ENCODE measurements around the gene PPP1R2B. TPM values are rescaled to one million over a fixed set of nuclear protein-coding genes. Genes with fewer than 3 reads are reported as not detected.

Gene PPP1R2B
- total RNA-seq: not detected

DNA sequence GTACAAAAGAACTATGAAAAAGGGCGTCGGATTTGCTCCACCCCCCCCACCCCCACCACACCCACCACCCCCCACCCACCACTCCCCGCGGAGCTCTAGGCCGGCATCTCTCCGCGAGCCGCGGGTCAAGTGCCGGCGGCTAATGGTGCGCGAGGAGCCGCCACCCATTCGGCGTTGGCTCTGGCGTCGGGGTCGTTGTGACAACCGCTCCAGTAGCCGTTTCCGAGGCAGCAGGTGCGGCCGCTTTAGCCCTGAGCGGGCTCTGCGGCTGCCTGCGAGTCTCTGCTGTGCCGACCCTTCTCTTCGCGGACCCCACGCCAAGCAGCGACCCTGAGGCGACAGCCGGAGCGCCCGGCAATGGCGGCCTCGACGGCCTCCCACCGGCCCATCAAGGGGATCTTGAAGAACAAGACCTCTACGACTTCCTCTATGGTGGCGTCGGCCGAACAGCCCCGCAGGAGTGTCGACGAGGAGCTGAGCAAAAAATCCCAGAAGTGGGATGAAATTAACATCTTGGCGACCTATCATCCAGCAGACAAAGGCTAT is at the start of gene PPP1R2B:
Gene PPP1R2B (plus strand): TSS at position 90 of the 546 bp plus-strand sequence. CDS start 268 bp downstream, at position 358.
- H3K4me1 ChIP-seq: no peaks in the 10 kb centered on the region
- no peak within 1 kb of the TSS for H3K27ac ChIP-seq
- TF ChIP-seq POLR2A (IDR thresholded peaks at IDR 0.05): no peak
- no peak for TF ChIP-seq CTCF (IDR thresholded peaks at IDR 0.05)

DNA sequence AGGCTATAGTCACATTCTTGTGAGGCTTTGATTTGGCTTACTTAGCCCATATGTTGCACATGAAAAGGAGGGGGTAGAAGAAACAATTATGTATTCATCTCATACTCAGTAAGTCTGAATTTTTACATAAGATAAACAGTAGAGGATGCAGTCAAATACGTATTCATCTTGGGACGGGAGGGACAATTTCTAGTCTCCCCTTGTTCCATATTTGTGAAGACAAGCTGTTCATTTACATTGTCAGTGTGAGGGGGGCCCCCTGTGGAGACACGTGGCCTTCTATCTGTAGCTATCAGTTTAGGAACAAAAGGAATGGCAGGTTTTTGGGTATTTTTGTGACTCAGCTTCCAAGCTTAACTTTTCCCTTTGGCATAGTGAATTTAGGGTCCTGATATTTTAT is 49.2 kb upstream of the PPP1R2B start:
- no peaks in the 10 kb centered on the region for H3K27me3 ChIP-seq
- H3K4me1 ChIP-seq: no peaks in the 10 kb centered on the region
- H3K4me3 ChIP-seq: no peak overlapping the region
- H3K36me3 ChIP-seq: no peaks in the 10 kb centered on the region
- H3K9me3 ChIP-seq: no peaks in the 10 kb centered on the region
- no peak for DNase-seq
- H3K27ac ChIP-seq: no peak overlapping the region
- TF ChIP-seq CTCF (IDR thresholded peaks at IDR 0.05) (no peak), POLR2A (IDR thresholded peaks at IDR 0.05) (no peak)

More for the DNA sequence above, at the start of gene PPP1R2B:
- Histone ChIP-seq H3K27me3 (no peaks in the 10 kb centered on the region), H3K36me3 (no peaks in the 10 kb centered on the region), H3K9me3 (peaks cover 0 to 5% (median 0%) of the 10 kb centered on the region in 4 donors), H3K4me3 (no peak within 1 kb of the TSS)
- DNase-seq: no peak

DNA sequence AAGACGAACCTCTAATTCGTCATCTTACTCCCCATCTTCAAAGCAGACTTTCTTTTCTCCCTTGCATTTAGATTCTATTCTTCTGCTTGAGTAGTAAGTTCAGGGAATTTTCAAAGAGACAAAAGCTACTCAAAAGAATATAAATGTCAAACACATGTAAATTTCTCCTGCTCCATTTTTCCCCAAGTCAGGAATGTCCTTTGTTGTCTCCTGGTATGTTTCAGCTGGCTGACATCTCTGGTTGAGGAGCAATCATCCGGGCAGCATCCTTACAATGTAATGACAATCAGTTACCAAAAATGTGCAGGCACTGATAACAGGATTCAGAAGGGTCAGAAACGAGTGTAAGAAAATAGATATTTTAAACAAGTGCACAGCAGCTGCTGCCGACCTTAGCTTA is 47.6 kb upstream of the PPP1R2B start:
- no peak overlapping the region for H3K27ac ChIP-seq
- H3K36me3 ChIP-seq: no peaks in the 10 kb centered on the region
- no peaks in the 10 kb centered on the region for H3K9me3 ChIP-seq
- no peaks in the 10 kb centered on the region for H3K4me1 ChIP-seq
- no peaks in the 10 kb centered on the region for H3K27me3 ChIP-seq
- H3K4me3 ChIP-seq: no peak overlapping the region
- no peak for TF ChIP-seq POLR2A (IDR thresholded peaks at IDR 0.05)
- no peak for TF ChIP-seq CTCF (IDR thresholded peaks at IDR 0.05)
- no peak for DNase-seq

- no peak overlapping the region for H3K4me3 ChIP-seq
- TF ChIP-seq POLR2A (IDR thresholded peaks at IDR 0.05) (no peak), CTCF (IDR thresholded peaks at IDR 0.05) (no peak)
- H3K36me3 ChIP-seq: no peaks in the 10 kb centered on the region
- no peaks in the 10 kb centered on the region for H3K27me3 ChIP-seq
- DNase-seq: no peak
- no peaks in the 10 kb centered on the region for H3K4me1 ChIP-seq
- no peaks in the 10 kb centered on the region for H3K9me3 ChIP-seq
- no peak overlapping the region for H3K27ac ChIP-seq
These were observed 46.7 kb upstream of the PPP1R2B start for GRCh38 chr5:156803404-156803803.

- no peak for TF ChIP-seq POLR2A (IDR thresholded peaks at IDR 0.05)
- TF ChIP-seq CTCF (IDR thresholded peaks at IDR 0.05): no peak
- Histone ChIP-seq H3K27me3 (no peaks in the 10 kb centered on the region), H3K9me3 (no peaks in the 10 kb centered on the region), H3K4me1 (no peaks in the 10 kb centered on the region), H3K36me3 (no peaks in the 10 kb centered on the region), H3K4me3 (no peak overlapping the region), H3K27ac (no peak overlapping the region)
- no peak for DNase-seq
These were observed 37.1 kb upstream of the PPP1R2B start for GRCh38 chr5:156812959-156813358.
